Measurements from ENCODE around the gene KIAA0753. TPM values are rescaled to one million over a fixed set of nuclear protein-coding genes. Genes with fewer than 3 reads are reported as not detected.

KIAA0753 gene
- total and polyA plus RNA-seq, 10 of the 15 experiments (the other 5 are each of a cell fraction or from before 2014, with no cell fraction given) = 2.2 to 15.2 (median 7.7) TPM

DNA sequence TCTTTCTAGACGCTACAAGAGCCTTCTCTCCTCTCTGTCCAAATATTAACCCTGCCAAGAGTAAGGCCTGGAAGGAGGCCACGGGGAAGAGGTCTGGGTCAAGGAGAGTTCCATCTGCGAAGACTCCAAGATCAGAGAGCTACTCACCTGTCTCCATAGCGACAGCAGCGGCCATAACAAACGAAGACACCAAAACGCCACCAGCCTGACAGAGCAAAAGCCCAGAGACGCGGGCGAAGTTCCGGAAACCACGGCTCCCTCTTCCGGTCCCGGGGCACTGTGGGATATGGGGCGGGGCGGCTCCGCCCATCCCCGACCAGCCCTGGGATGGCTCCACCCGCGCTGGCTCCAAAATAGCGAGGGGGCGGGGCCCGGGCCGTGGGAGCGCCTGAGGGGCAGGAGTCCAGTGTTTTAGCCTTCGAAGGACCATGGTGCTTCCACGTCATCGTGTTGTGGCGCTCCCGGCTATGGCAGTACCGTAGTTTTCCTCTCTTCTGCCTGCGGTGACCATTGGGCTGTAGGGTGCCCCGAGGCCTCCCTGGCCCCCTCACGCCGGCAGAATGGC, 10.9 kb upstream of the KIAA0753 start, which contains the start of the genes C17orf100 and MED31 (continued):
- TF ChIP-seq ATF3 (IDR thresholded peaks at IDR 0.05; ENCODE audit: borderline replicate concordance, extremely low read depth, low read depth, low read length) = no peak
- TF ChIP-seq BACH1 (IDR thresholded peaks at IDR 0.05; ENCODE audit: borderline replicate concordance) = peak; percentile 20; the same call in 1 of the 2 replicates
- no peak for TF ChIP-seq ZNF687 (IDR thresholded peaks at IDR 0.05)
- no peak for TF ChIP-seq CHD1 (IDR thresholded peaks at IDR 0.05; ENCODE audit: low read depth, low read length)
- 0 out of 2 replicates have a peak, but pooled peaks have one; percentile 64 for TF ChIP-seq GATAD2B (conservative IDR thresholded peaks at IDR 0.05; ENCODE audit: low read depth)
- no peak for TF ChIP-seq IRF4 (IDR thresholded peaks at IDR 0.05; ENCODE audit: low read depth, low read length)
- TF ChIP-seq ZBTB33 (IDR thresholded peaks at IDR 0.05) = no peak
- TF ChIP-seq TBL1XR1 (IDR thresholded peaks at IDR 0.05; ENCODE audit: low read depth, low read length) = no peak
- no peak for TF ChIP-seq NR2F1 (conservative IDR thresholded peaks at IDR 0.05)
- no peak for TF ChIP-seq BCL11A (IDR thresholded peaks at IDR 0.05; ENCODE audit: low read depth, low read length)
- TF ChIP-seq EED (IDR thresholded peaks at IDR 0.05; ENCODE audit: low read depth) = no peak
- TF ChIP-seq BCL3 (IDR thresholded peaks at IDR 0.05; ENCODE audit: borderline replicate concordance, insufficient read depth, low read depth, low read length, poor library complexity, severe bottlenecking) = no peak
- TF ChIP-seq WRNIP1 (IDR thresholded peaks at IDR 0.05; ENCODE audit: borderline replicate concordance, low read depth, low read length) = no peak
- 0 out of 2 replicates have a peak, but pooled peaks have one; percentile 14 for TF ChIP-seq CHD2 (IDR thresholded peaks at IDR 0.05; ENCODE audit: borderline replicate concordance, low read depth, low read length)
- TF ChIP-seq TARDBP (IDR thresholded peaks at IDR 0.05; ENCODE audit: borderline replicate concordance) = no peak
- peak; percentile 34; the same call in 1 of the 2 replicates for TF ChIP-seq CREB1 (IDR thresholded peaks at IDR 0.05; ENCODE audit: low read depth)
- no peak for TF ChIP-seq ZBED1 (IDR thresholded peaks at IDR 0.05; ENCODE audit: borderline replicate concordance)
- peak; percentile 6 for TF ChIP-seq PBX3 (IDR thresholded peaks at IDR 0.05; ENCODE audit: insufficient replicate concordance, low read depth, low read length)
- TF ChIP-seq POU2F2 (IDR thresholded peaks at IDR 0.05; ENCODE audit: borderline replicate concordance, low read depth, low read length) = 0 out of 3 replicates have a peak, but pooled peaks have one; percentile 29
- no peak for TF ChIP-seq MYC (IDR thresholded peaks at IDR 0.05; ENCODE audit: insufficient read depth, insufficient read length, insufficient replicate concordance, low read length, severe bottlenecking)
- TF ChIP-seq ZNF274 (IDR thresholded peaks at IDR 0.05; ENCODE audit: insufficient read depth, insufficient read length) = no peak
